Measurements from ENCODE around the gene PTPN1.

The PTPN1 gene

GRCh38 chr20:50464026-50464724 lies 46.0 kb upstream of the PTPN1 start:
- H3K4me1 ChIP-seq (ENCODE audit: control insufficient read depth, insufficient read depth, low read length): no peaks in the 10 kb centered on the region; the same call in 1 of the 2 replicates
- CTCF ChIA-PET: interaction anchor here (0.6 to 6.4 kb wide), 33 partner anchors 9 to 393 kb away, joined by 3 to 106 read pairs (median 3); partner anchors contain the start of genes CEBPB, PTPN1 and UBE2V1
- H3K27ac ChIP-seq (ENCODE audit: extremely low read depth, low read depth, low read length): no peak overlapping the region
- H3K4me3 ChIP-seq (ENCODE audit: low read depth, low read length): no peak overlapping the region; the same call in 1 of the 2 replicates
- H3K9me3 ChIP-seq (ENCODE audit: control insufficient read depth, insufficient read depth, low read depth, low read length): no peaks in the 10 kb centered on the region
- no peaks in the 10 kb centered on the region for H3K36me3 ChIP-seq (ENCODE audit: control insufficient read depth in 2 of 2, insufficient read depth in 1 of 2, low read length in 2 of 2)
- TF ChIP-seq ZNF707 (tag by site-specific recombination; IDR thresholded peaks at IDR 0.05) (no peak), ZNF175 (tag by site-specific recombination; IDR thresholded peaks at IDR 0.05) (no peak), ZNF214 (tag by site-specific recombination; IDR thresholded peaks at IDR 0.05; ENCODE audit: borderline replicate concordance) (no peak), ZNF623 (tag by site-specific recombination; IDR thresholded peaks at IDR 0.05) (0 out of 2 replicates have a peak, but pooled peaks have one; percentile 8), PBX3 (CRISPR knock-in tag; IDR thresholded peaks at IDR 0.05) (no peak), CTCF (tag by site-specific recombination; IDR thresholded peaks at IDR 0.05) (peak; percentile 53; the same call in 1 of the 2 replicates), RBAK (tag by site-specific recombination; IDR thresholded peaks at IDR 0.05) (no peak), ZNF654 (tag by site-specific recombination; IDR thresholded peaks at IDR 0.05; ENCODE audit: low read depth) (peak; percentile 55), OVOL3 (tag by site-specific recombination; IDR thresholded peaks at IDR 0.05) (no peak), ZNF596 (tag by site-specific recombination; IDR thresholded peaks at IDR 0.05) (no peak), ZBTB20 (tag by site-specific recombination; IDR thresholded peaks at IDR 0.05) (0 out of 2 replicates have a peak, but pooled peaks have one; percentile 45), ZSCAN30 (tag by site-specific recombination; IDR thresholded peaks at IDR 0.05) (0 out of 2 replicates have a peak, but pooled peaks have one; percentile 30), ZNF335 (tag by site-specific recombination; conservative IDR thresholded peaks at IDR 0.05) (no peak), ZNF302 (tag by site-specific recombination; IDR thresholded peaks at IDR 0.05; ENCODE audit: low read depth) (no peak), MZF1 (tag by site-specific recombination; IDR thresholded peaks at IDR 0.05; ENCODE audit: borderline replicate concordance) (peak; percentile 55; the same call in 1 of the 2 replicates), SCRT2 (tag by site-specific recombination; IDR thresholded peaks at IDR 0.05) (peak; percentile 93), KLF7 (tag by site-specific recombination; IDR thresholded peaks at IDR 0.05; ENCODE audit: borderline replicate concordance) (no peak), ZNF121 (tag by site-specific recombination; IDR thresholded peaks at IDR 0.05) (peak; percentile 91), ZBTB17 (tag by site-specific recombination; IDR thresholded peaks at IDR 0.05) (peak; percentile 43), ZBTB26 (tag by site-specific recombination; optimal IDR thresholded peaks at IDR 0.05) (peak; percentile 20), GLI2 (tag by site-specific recombination; IDR thresholded peaks at IDR 0.05; ENCODE audit: borderline replicate concordance, low read depth) (no peak), ZNF404 (tag by site-specific recombination; IDR thresholded peaks at IDR 0.05) (no peak), ZNF585B (tag by site-specific recombination; IDR thresholded peaks at IDR 0.05) (no peak), ZNF114 (tag by site-specific recombination; IDR thresholded peaks at IDR 0.05) (no peak), ZNF112 (tag by site-specific recombination; IDR thresholded peaks at IDR 0.05) (no peak)
- POLR2A ChIA-PET: interaction anchor here (1.9 kb wide), 1 partner anchor 276 kb away, joined by 7 read pairs; no protein-coding TSS in a partner anchor
